Endodermal cell (in vitro differentiated cells): ENCODE data around the gene PI4K2A. TPM values are rescaled to one million over a fixed set of nuclear protein-coding genes. Genes with fewer than 3 reads are reported as not detected.

Experiments used
- DNase-seq: peaks from one replicate; pipeline ENCODE4 v3.0.0-alpha.2; 2017
- H3K27ac ChIP-seq: 2 replicates; pipeline ENCODE4 v1.5.1; 2013; ENCODE audit warnings: mild to moderate bottlenecking, low read depth, low read length, moderate library complexity
- H3K27me3 ChIP-seq: 2 replicates; pipeline ENCODE4 v1.6.1; 2013; ENCODE audit warnings: mild to moderate bottlenecking, low read length, moderate library complexity; ENCODE audit not compliant: insufficient read depth, control insufficient read depth, poor library complexity, severe bottlenecking
- H3K36me3 ChIP-seq: 2 replicates; pipeline ENCODE4 v1.7.0; 2013; ENCODE audit warnings: mild to moderate bottlenecking, low read length, moderate library complexity; ENCODE audit not compliant: control insufficient read depth, insufficient read depth
- H3K4me1 ChIP-seq: one replicate; pipeline ENCODE4 v1.7.0; 2013; ENCODE audit warnings: low read length; ENCODE audit not compliant: control insufficient read depth, insufficient read depth
- H3K4me3 ChIP-seq: 2 replicates; pipeline ENCODE4 v1.5.1; 2013; ENCODE audit warnings: mild to moderate bottlenecking, low read length, moderate library complexity
- H3K9ac ChIP-seq: 2 replicates; pipeline ENCODE4 v1.6.1; 2013; ENCODE audit warnings: mild to moderate bottlenecking, low read length, moderate library complexity; ENCODE audit not compliant: poor library complexity, severe bottlenecking; ENCODE audit errors: extremely low read depth
- H3K9me3 ChIP-seq: 2 replicates; pipeline ENCODE4 v1.6.1; 2013; ENCODE audit warnings: mild to moderate bottlenecking, low read length, moderate library complexity; ENCODE audit not compliant: control insufficient read depth
- H3K27ac Mint-ChIP-seq: 2 replicates; pipeline ENCODE4 v1.8.0; 2020; ENCODE audit warnings: mixed read lengths
- H3K27me3 Mint-ChIP-seq: 2 replicates; pipeline ENCODE4 v1.8.0; 2021; ENCODE audit warnings: mild to moderate bottlenecking, mixed read lengths; ENCODE audit not compliant: insufficient read depth
- H3K36me3 Mint-ChIP-seq: 2 replicates; pipeline ENCODE4 v1.8.0; 2020; ENCODE audit warnings: low read depth, mixed read lengths
- H3K4me1 Mint-ChIP-seq: 2 replicates; pipeline ENCODE4 v1.8.0; 2020; ENCODE audit warnings: mixed read lengths
- H3K4me3 Mint-ChIP-seq: 2 replicates; pipeline ENCODE4 v1.8.0; 2020; ENCODE audit warnings: mild to moderate bottlenecking, moderate library complexity, mixed read lengths
- H3K9me3 Mint-ChIP-seq: 2 replicates; pipeline ENCODE4 v1.8.0; 2020; ENCODE audit warnings: mild to moderate bottlenecking, mixed read lengths
- WGBS, 2 experiments: methylation state at CpG; one replicate each; pipeline versions ENCODE4 v1.1.5 to v1.1.7; 2013; ENCODE audit warnings: missing lambda C conversion rate in 2 of 2, mixed read lengths in 1 of 2; ENCODE audit not compliant: insufficient coverage in 1 of 2, insufficient read length in 1 of 2; 5-methylcytosine and 5-hydroxymethylcytosine counted together
- total RNA-seq, 2 donors: library from RNA; stranded (reverse); fragmentation: NEBNext Ultra II Directional in 1 of 2; extraction: Animal tissue kit (Norgen Biotek cat#: 25700) in 1 of 2; gene quantifications; 2 replicates in 1 of 2; 3 replicates in 1 of 2; pipeline ENCODE4 v1.2.1, GENCODE V29; 2021
- TF ChIP-seq, protein P1 (sequence below): fragments of 200-600 bp; sonication (generic); conservative IDR thresholded peaks from 2 replicates; pipeline ENCODE4 v1.5.0; 2021; ENCODE audit warnings: antibody characterized with exemption, mild to moderate bottlenecking

Gene PI4K2A
- total RNA-seq, 2 donors from 2014 or later = 14.5 to 18.1 TPM

DNA sequence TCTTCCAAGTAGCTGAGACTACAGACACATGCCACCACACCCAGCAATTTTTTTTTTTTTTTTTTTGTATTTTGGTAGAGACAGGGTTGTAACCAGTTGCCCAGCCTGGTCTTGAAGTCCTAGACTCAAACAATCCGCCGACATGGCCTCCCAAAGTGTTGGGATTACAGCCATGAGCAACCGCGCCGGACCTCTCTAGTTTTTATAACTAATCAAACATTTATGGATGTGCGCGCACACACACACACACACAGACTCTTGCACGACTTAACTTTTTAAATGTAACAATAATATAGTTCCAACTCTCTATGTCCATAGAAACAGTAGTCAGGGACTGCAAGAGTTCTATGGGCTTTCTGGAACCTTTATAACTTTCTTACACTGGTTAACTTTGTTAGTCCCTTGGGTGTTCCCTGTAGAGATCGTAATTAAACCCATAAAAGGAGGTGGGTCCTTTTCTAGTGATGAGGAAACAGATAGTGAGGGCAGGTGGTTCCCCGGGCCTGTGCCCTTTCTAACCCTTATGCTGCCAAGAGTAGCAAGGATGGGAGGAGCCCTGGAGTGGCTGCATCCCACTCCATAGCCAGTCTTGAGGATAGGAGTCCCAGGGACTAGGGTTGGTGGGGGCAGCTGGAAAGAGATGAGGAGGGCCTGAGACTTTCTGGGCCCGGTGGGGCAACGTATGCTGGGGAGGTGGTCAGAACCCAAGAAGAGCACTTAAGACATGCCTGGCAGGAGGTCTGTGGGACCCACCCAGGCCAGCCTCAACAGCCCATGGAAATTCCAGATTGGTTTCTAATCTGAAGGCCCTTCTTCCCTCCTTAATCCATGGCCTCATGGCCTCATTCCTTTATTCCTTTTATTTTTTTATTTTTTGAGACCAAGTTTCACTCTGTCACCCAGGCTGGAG is 81.7 kb downstream of the PI4K2A start:
- Histone ChIP-seq H3K9me3 (no peaks in the 10 kb centered on the region), H3K27me3 (no peaks in the 10 kb centered on the region), H3K4me1 (peaks cover 5% of the 10 kb centered on the region), H3K36me3 (peaks cover 17% of the 10 kb centered on the region), H3K9ac (no peak overlapping the region), H3K27ac (no peak overlapping the region), H3K4me3 (no peak overlapping the region)
- Mint-ChIP-seq H3K4me1 (peaks cover 22% of the 10 kb centered on the region), H3K9me3 (peaks cover 3% of the 10 kb centered on the region), H3K27ac (no peak overlapping the region), H3K36me3 (peaks cover 33% of the 10 kb centered on the region), H3K4me3 (no peak overlapping the region), H3K27me3 (no peaks in the 10 kb centered on the region)
- WGBS, 2 experiments = 84 to 92% methylated on average over 9 to 12 of the region's 12 CpGs
- TF ChIP-seq, protein P1, sequence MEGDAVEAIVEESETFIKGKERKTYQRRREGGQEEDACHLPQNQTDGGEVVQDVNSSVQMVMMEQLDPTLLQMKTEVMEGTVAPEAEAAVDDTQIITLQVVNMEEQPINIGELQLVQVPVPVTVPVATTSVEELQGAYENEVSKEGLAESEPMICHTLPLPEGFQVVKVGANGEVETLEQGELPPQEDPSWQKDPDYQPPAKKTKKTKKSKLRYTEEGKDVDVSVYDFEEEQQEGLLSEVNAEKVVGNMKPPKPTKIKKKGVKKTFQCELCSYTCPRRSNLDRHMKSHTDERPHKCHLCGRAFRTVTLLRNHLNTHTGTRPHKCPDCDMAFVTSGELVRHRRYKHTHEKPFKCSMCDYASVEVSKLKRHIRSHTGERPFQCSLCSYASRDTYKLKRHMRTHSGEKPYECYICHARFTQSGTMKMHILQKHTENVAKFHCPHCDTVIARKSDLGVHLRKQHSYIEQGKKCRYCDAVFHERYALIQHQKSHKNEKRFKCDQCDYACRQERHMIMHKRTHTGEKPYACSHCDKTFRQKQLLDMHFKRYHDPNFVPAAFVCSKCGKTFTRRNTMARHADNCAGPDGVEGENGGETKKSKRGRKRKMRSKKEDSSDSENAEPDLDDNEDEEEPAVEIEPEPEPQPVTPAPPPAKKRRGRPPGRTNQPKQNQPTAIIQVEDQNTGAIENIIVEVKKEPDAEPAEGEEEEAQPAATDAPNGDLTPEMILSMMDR = no peak
- DNase-seq = no peak

DNA sequence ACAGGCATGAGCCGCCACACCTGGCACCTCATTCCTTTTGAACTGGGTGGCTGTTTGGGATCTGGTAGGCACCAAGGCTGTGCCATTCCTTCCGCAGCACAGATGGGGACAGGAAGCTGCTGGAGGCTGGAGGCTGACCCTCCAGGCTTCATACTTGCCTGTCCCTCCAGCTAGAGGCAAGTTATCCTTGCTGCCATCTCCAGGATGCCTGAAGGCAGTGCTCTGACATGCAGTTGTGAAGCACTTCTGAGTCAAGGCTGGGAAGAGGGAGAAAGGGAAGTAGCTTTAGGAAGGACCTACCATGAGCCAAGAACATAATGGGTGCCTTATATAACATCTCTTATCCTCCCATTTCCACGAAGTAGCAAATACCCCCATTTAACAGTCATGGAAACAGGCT is 82.5 kb downstream of the PI4K2A start:
- TF ChIP-seq, protein P1 = peak; percentile 26
- Histone ChIP-seq H3K4me1 (peaks cover 5% of the 10 kb centered on the region), H3K4me3 (no peak overlapping the region), H3K9me3 (no peaks in the 10 kb centered on the region), H3K27me3 (no peaks in the 10 kb centered on the region), H3K9ac (no peak overlapping the region), H3K36me3 (peaks cover 9% of the 10 kb centered on the region), H3K27ac (no peak overlapping the region)
- Mint-ChIP-seq H3K36me3 (peaks cover 24% of the 10 kb centered on the region), H3K27me3 (no peaks in the 10 kb centered on the region), H3K4me3 (no peak overlapping the region), H3K4me1 (peaks cover 18% of the 10 kb centered on the region), H3K27ac (no peak overlapping the region), H3K9me3 (peaks cover 3% of the 10 kb centered on the region)
- DNase-seq = no peak
- WGBS, 2 experiments = 88% methylated on average over 2 to 3 of the region's 3 CpGs

DNA sequence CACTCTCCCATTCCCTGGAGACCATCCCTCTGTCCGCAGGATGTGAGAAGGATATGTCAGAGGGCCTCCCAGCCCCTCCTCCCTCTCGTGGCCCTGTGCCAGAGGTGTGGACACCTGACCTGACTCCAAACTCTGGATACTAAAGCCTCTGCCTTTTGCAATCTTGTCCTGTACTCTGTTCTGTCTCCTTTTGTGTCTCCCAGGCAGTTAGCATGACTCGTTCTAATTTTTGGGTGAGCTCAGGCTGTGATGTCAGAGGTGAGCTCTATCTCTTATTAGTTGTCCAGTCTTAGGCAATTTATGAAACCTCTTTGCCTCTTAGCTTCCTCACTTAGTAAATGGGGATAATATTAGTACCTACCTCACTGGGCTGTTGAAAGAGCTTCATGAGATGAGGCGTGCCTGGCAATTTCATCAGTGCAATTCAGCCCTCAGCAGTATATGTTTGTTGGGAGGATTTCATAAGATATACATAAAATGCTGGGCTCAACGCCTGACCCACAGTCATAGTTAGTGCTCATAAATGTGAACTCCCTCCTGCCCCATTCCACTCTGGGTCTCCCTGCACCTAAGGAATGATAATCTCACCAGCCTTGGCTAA is 84.0 kb downstream of the PI4K2A start:
- 90 to 92% methylated on average over 4 to 5 of the region's 5 CpGs for WGBS, 2 experiments
- Histone ChIP-seq H3K36me3 (no peaks in the 10 kb centered on the region), H3K4me3 (no peak overlapping the region), H3K9ac (no peak overlapping the region), H3K4me1 (peaks cover 4% of the 10 kb centered on the region), H3K27ac (no peak overlapping the region), H3K27me3 (no peaks in the 10 kb centered on the region), H3K9me3 (no peaks in the 10 kb centered on the region)
- TF ChIP-seq, protein P1 = no peak
- peaks cover 4% of the 10 kb centered on the region for H3K4me1 Mint-ChIP-seq
- H3K27me3 Mint-ChIP-seq = no peaks in the 10 kb centered on the region
- DNase-seq = no peak
- peaks cover 18% of the 10 kb centered on the region for H3K36me3 Mint-ChIP-seq
- no peak overlapping the region for H3K27ac Mint-ChIP-seq
- no peak overlapping the region for H3K4me3 Mint-ChIP-seq
- peaks cover 3% of the 10 kb centered on the region for H3K9me3 Mint-ChIP-seq

Other genes starting within 250 kb of the PI4K2A start
- gene RRP12, start 239.3 kb upstream of the PI4K2A start, total RNA-seq = 10 to 100 TPM; 33.0 to 34.7 TPM
- gene PGAM1, start 214.5 kb upstream of the PI4K2A start, total RNA-seq = 100 to 1,000 TPM; 490 to 499 TPM
- gene EXOSC1, start 194.7 kb upstream of the PI4K2A start, total RNA-seq = 10 to 100 TPM; 48.9 to 55.6 TPM
- 10 to 100 TPM; 44.5 to 53.6 TPM for gene ZDHHC16, start 194.5 kb upstream of the PI4K2A start, total RNA-seq
- gene MMS19, start 142.2 kb upstream of the PI4K2A start, total RNA-seq = 10 to 100 TPM; 84.2 to 98.8 TPM
- 10 to 100 TPM; 19.1 to 19.3 TPM for gene UBTD1, start 141.7 kb upstream of the PI4K2A start, total RNA-seq
- gene ANKRD2, start 67.9 kb upstream of the PI4K2A start, total RNA-seq = not detected
- gene HOGA1, start 56.3 kb upstream of the PI4K2A start, total RNA-seq = 1 to 10 TPM in 1 of 2 donors, under 1 TPM in 1; 0.15 to 1.7 TPM
- not detected for gene C10orf62, start 51.0 kb upstream of the PI4K2A start, total RNA-seq
- 10 to 100 TPM; 19.0 to 21.3 TPM for gene MORN4, start 7.2 kb upstream of the PI4K2A start, total RNA-seq
- gene AVPI1, start 46.6 kb downstream of the PI4K2A start, total RNA-seq = 1 to 10 TPM; 3.9 to 4.3 TPM
- 10 to 100 TPM; 44.3 to 47.9 TPM for gene MARVELD1, start 73.1 kb downstream of the PI4K2A start, total RNA-seq
- 10 to 100 TPM; 33.5 to 36.3 TPM for gene ZFYVE27, start 96.5 kb downstream of the PI4K2A start, total RNA-seq
- gene SFRP5, start 131.3 kb downstream of the PI4K2A start, total RNA-seq = 1 to 10 TPM; 1.8 to 2.3 TPM
- gene GOLGA7B, start 209.2 kb downstream of the PI4K2A start, total RNA-seq = under 1 TPM; 0.18 to 0.27 TPM